Ammon's horn (tissue), 1 donor: ENCODE results near the gene KIAA1328.

Experiments
- DNase-seq: peaks from one replicate; pipeline ENCODE4 v3.0.0-alpha.2; 2016; ENCODE audit warnings: low spot score

Gene KIAA1328

GRCh38 chr18:37219257-37219656 lies 390.3 kb downstream of the KIAA1328 start:
- no peak for DNase-seq

GRCh38 chr18:37222354-37222998 lies 393.5 kb downstream of the KIAA1328 start:
- no peak for DNase-seq

DNA sequence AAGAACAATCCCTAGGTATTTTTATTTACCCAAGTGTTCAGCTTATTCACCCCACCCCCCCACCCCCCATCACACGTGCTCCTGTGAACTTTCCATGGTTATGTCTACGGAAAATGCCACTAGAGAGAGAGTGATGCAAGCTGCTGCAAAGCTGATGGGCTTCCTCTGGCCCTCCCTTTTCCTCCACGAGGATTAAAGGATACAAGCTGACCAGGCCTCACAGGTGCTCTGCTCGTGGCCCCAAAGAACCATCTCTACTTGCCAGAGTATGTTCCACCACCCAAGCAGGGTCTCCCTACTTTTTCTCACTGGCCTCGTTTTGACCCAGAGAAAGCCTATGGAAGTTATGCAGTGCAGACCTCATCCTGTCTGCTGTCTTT lies 394.1 kb downstream of the KIAA1328 start:
- DNase-seq: no peak

DNA sequence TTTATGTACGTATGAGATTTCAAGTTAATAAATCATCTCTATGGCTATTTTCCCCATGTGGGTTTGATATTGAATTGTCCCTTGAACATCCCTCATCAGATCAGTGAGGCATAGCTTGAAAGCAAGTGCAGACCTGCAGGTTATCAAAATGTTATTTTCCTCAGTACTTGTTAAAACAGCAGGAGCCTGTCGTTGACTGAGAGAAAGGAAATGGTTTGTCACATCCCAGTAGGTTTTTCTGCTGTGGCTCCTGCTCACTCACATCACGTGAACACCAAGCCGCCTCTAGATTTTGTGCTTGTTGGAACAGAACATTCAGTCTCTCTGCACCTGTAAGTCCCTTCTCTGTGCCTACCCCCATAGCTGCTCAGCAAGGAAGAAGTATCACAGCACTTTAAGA lies 396.4 kb downstream of the KIAA1328 start:
- no peak for DNase-seq

- DNase-seq: no peak
Measured at GRCh38 chr18:37230768-37231167, 401.8 kb downstream of the KIAA1328 start.

GRCh38 chr18:37231251-37231650 lies 402.3 kb downstream of the KIAA1328 start:
- no peak for DNase-seq

- DNase-seq: no peak
Measured at GRCh38 chr18:37235583-37235982, 406.7 kb downstream of the KIAA1328 start.

GRCh38 chr18:37238282-37239108 lies 409.6 kb downstream of the KIAA1328 start:
- DNase-seq: peak; percentile 74

- DNase-seq: no peak
Measured at GRCh38 chr18:37242091-37242490, 413.2 kb downstream of the KIAA1328 start.

DNA sequence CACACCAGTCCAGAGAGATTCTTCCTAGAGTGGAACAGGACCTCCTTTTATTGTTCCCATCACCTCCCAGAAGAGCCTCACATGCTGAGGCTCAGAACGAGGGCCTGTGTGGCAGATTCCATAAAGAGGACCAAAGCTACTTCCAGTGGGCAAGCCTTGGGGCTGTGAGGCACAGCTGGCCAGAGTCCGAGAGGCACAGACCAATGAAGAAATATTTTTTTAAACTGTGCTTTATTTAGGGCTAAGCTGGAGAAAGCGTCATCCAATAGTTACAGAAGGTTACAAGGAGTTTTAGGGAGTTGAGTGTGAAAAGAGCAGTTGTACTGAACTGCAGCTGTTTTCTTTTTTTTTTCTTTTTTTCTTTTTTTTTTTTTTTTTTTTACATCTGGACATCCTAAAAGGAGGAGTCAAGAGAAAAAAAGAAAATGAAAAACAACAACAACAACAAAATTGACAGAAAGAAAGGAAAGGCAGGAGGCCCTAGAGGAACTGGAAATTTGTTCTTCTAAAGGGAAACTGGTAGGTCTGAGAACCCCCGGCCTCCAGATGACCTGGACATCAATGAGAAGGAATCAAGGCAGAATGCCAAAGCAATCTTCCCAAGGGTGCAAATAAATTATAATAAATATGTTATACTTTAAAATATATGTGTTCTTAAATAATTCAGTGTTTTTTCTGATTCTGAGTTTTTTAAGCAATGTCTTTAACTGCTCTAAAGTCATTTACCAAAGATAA lies 414.1 kb downstream of the KIAA1328 start:
- DNase-seq: no peak

- DNase-seq: no peak
Measured at GRCh38 chr18:37243741-37244140, 414.8 kb downstream of the KIAA1328 start.

DNA sequence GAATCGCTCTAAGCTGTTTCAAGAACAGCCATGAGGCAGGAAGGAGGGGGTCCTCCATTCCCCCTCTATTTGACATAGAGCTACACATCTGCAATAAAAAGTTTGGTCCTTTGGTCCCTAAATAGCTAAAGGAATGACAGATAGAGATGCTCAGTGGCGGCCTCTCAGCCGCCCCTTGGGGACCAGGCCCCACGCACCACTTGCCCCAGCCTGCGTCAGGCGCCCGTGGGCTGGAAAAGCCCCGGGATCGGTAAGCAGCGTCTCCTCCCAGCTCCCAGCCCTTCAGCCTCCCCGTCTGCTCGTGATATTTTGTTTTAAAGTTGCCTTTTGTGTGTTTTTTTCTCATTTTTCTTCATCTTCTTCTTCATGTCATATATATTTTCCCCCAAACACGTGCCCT lies 415.7 kb downstream of the KIAA1328 start:
- DNase-seq: no peak

DNA sequence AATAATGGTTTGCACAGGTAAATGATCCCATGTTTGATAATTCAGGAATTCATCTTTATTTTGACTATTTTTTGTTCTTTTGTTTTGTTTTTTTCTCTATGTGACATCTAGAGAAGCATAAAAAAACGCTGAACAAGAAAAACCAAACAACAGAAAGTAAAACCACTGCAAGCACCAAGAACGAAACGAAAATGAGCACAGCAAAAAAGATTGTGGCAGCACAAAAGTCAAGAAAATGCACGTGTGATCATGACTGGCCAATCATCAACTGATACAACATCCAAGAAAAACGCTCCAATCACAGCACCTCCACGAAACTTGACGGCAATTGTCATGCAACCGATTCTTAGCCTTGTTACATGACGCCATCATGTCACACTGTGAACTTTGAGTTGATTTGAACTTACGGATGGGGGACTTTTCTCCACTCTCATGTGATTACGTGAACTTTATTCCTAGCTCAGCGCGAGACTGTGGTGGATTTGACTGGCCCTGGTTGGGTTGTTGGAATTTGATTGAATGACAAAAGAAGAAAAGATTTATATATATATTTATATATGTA lies 417.9 kb downstream of the KIAA1328 start:
- DNase-seq: no peak

DNA sequence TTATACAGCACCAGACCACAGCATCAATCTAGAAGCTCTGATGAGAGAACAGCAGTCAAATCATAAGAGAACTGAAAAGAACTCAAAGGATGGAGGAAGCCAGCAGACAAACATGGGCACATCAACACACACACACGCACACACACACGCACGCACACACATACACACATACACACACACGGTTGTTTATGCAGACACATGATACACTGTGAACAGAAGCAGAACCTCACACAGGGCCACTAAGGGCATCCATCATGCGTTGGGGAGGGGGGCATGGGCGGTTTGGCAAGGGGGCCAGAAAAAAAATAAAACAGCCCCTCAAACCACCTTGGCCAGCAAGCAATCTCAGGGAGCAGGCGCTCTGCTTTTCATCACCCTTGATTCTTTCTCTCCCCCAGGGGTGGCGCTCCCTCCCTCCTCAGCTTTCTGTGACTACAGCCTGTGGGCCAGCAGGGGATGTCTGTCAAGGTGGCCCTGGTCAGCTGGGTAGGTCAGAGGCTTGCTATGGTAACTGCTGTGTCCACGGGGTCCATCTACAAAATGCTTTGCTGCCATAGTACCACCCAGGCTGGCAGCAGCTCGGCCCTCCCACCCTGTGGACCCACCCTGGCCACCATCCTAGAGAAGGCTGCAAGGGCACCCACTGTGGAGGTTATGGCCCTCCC lies 418.7 kb downstream of the KIAA1328 start:
- no peak for DNase-seq

DNA sequence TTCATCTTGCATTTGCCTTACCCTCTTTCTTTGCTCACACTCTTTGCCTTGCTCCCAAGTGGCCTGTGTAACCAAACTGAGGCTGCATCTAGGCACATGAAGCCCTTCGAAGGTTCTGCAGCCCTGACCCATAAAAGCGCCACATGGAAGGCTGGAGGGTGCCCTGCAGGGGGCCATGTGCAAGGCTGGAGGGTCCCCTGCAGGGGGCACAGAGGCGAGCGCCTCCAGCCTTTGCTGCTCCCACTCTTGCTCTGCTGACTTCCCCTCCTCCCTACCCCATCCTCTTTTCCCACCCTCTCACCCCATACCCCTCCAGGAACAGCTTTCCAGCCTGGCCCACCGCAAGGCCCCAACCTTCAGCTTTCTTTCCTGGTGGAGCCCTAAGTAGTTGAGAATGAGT lies 419.4 kb downstream of the KIAA1328 start:
- DNase-seq: no peak

DNA sequence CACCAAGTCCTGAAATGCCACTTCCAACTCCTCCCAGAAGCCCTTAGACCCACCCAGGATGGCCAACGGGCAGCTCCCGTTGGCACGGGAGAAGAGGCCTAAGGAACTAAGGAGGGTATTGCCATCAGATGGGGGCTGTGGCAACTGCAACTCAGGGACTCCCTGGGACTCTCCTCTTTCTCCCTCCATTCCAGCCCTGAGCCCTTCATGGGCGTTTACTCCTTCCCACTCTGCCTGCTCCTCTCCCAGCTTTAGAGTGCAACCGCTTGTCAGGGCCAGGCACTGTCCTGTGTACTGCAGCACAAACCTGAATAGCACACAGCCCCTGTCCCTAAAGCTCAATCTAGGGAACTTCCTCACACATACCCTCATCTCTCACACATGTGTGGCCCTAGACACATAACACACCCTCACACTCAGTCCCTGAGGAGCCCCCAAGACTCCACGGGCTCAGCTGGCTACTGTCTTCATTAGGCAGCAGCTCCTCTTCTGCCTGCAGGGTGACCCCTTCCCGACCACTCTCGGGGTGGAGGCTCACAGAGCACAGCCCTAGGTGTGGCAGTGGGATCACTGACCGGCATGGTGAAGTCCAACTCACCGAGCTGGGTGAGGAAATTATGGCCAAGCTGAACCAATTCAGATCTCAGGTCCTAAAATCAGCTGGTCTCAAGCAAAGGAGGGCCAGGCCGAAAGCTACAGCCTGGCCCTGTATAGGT lies 420.4 kb downstream of the KIAA1328 start:
- no peak for DNase-seq

- DNase-seq: no peak
Measured at GRCh38 chr18:37249895-37250618, 421.1 kb downstream of the KIAA1328 start.

DNA sequence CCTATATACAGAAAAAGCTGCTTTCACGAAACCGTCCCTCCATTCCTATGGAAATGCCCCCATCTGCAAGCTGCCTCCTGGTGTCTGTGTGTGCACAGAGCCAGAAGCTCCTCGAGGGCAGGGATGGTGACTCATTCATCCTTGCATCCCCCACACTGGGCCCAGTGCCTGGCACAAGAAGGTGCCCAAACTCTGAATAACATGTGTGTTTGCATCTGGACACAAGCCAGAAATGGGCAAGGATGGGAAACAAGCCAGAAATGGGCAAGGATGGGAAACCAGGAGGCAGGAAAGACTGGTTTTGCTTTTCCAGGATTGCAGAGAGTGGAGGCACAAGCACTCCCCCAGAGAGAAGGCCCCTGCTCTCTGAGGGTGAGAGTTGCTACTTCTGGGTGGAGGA lies 422.8 kb downstream of the KIAA1328 start:
- peak; percentile 46 for DNase-seq

- no peak for DNase-seq
Measured at GRCh38 chr18:37252342-37252741, 423.4 kb downstream of the KIAA1328 start.

DNA sequence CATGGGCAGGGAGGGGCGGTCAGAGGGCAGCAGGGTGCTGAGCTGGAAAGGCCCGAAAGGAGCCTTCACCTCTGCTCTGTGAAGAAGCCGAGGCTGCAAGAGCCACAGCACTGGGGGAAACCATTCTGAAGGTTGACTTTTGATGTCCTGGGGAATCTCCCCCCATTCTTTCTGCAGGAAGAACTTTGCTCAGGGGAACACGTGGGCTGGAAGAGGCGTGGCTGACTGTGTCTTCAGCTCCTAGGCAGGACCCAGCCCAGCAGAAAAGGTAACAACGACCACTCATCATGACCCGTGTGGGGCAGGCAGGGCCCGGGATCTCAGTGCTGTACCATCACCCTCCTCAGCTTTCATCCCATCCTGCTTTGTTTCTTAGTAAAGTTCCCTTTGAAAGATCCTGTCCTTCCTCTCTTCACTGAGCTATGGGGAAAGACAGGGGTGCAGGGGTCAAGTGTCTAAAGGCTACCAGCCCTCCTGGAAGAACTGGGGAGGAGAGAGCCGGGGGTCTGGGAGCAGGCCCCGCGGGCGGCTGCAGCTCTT lies 424.0 kb downstream of the KIAA1328 start:
- no peak for DNase-seq
